HepG2 (cell line): ENCODE data around the gene POU3F1.

Source experiments
- CTCF ChIP-seq: sonication (generic); formaldehyde crosslinking; IDR thresholded peaks from 2 replicates; pipeline ENCODE4 v1.5.0; 2020; ENCODE audit warnings: mild to moderate bottlenecking, missing genetic modification reagents, moderate library complexity
- ZNF749 ChIP-seq: sonication (generic); formaldehyde crosslinking; IDR thresholded peaks from 2 replicates; pipeline ENCODE4 v1.8.0; 2022; ENCODE audit warnings: mild to moderate bottlenecking, missing genetic modification reagents, moderate library complexity, borderline replicate concordance
- ZNF788 ChIP-seq: sonication (generic); formaldehyde crosslinking; IDR thresholded peaks from 2 replicates; pipeline ENCODE4 v1.5.0; 2020; ENCODE audit warnings: mild to moderate bottlenecking, missing genetic modification reagents, borderline replicate concordance

- TF ChIP-seq ZNF749 (CRISPR knock-in tag) (no peak), ZNF788 (CRISPR knock-in tag) (no peak), CTCF (CRISPR knock-in tag) (no peak)
Observed at GRCh38 chr1:38000529-38001455, 45.8 kb downstream of the POU3F1 start.
